ENCODE results near the gene PPFIA4. TPM values are rescaled to one million over a fixed set of nuclear protein-coding genes. Genes with fewer than 3 reads are reported as not detected.

PPFIA4 gene
- 0.18 and 4.7 TPM in 2 replicates for total RNA-seq

GRCh38 chr1:203026031-203026665 lies at the start of gene PPFIA4:
Gene PPFIA4 (plus strand): TSS chr1:203026491. CDS start chr1:203039009, 12,518 bp downstream.

GRCh38 chr1:203006948-203007871 lies 19.1 kb upstream of the PPFIA4 start, which contains the start of gene TMEM183A:
Gene TMEM183A (plus strand): TSS chr1:203007374. CDS start chr1:203007466, 92 bp downstream.

GRCh38 chr1:203085528-203086406 lies 59.5 kb downstream of the PPFIA4 start, which contains the start of gene MYOG:
Gene MYOG (minus strand): TSS chr1:203086012. CDS start chr1:203085961, 51 bp downstream.

GRCh38 chr1:203127666-203128430 lies 101.6 kb downstream of the PPFIA4 start, which contains the start of gene ADORA1:
Gene ADORA1 (plus strand): TSS chr1:203127726. CDS start chr1:203128842, 1,116 bp downstream.

Other genes with a start within 250 kb of the PPFIA4 start
- 67.5 and 91.5 TPM in 2 replicates for gene KDM5B, start 218.1 kb upstream of the PPFIA4 start, total RNA-seq
- gene PCAT6, start 215.5 kb upstream of the PPFIA4 start, total RNA-seq, result not detected in 2 replicates
- 8.8 and 12.1 TPM in 2 replicates for gene RABIF, start 137.3 kb upstream of the PPFIA4 start, total RNA-seq
- 26.8 and 33.9 TPM in 2 replicates for gene KLHL12, start 99.3 kb upstream of the PPFIA4 start, total RNA-seq
- 83.7 and 104 TPM in 2 replicates for gene ADIPOR1, start 68.2 kb upstream of the PPFIA4 start, total RNA-seq
- gene CYB5R1, start 59.2 kb upstream of the PPFIA4 start, total RNA-seq, result 27.0 and 39.9 TPM in 2 replicates
- gene TMEM183A, start 19.1 kb upstream of the PPFIA4 start, total RNA-seq, result 80.8 and 101 TPM in 2 replicates
- not detected in 2 replicates for gene MYOG, start 59.5 kb downstream of the PPFIA4 start, total RNA-seq
- not detected in 2 replicates for gene ADORA1, start 101.2 kb downstream of the PPFIA4 start, total RNA-seq
- not detected in 2 replicates for gene MYBPH, start 149.3 kb downstream of the PPFIA4 start, total RNA-seq
- 0.09 TPM in 1 of 2 replicates, not detected in the other for gene CHI3L1, start 160.2 kb downstream of the PPFIA4 start, total RNA-seq
- gene CHIT1, start 203.2 kb downstream of the PPFIA4 start, total RNA-seq, result not detected in 2 replicates